Aorta (tissue), 5 donors: Measurements from ENCODE around the gene LRMDA. TPM values are rescaled to one million over a fixed set of nuclear protein-coding genes. Genes with fewer than 3 reads are reported as not detected.

ENCODE experiments used
- ATAC-seq: fragments of 200-7000 bp; cut with Tn5 transposase; one replicate; pipeline ENCODE4 v1.9.1; 2022; ENCODE audit warnings: moderate library complexity; ENCODE audit not compliant: low FRiP score
- DNase-seq, 2 donors: peaks; one replicate each; pipeline ENCODE4 v3.0.0-alpha.2; 2020
- H3K27ac ChIP-seq, 2 donors: one replicate each; pipeline ENCODE4 v1.5.1; 2013; ENCODE audit warnings: low read length in 2 of 2, mild to moderate bottlenecking in 2 of 2, moderate library complexity in 2 of 2, control low read depth in 1 of 2, inconsistent platforms in 1 of 2, low read depth in 1 of 2
- H3K27me3 ChIP-seq, 2 donors: one replicate each; pipeline ENCODE4 v1.6.1; 2013; ENCODE audit warnings: control low read depth in 1 of 2, low read length in 1 of 2, mild to moderate bottlenecking in 1 of 2, moderate library complexity in 1 of 2; ENCODE audit not compliant: insufficient read depth in 2 of 2, control insufficient read depth in 1 of 2
- H3K36me3 ChIP-seq, 2 donors: one replicate each; pipeline ENCODE4 v1.6.1; 2013; ENCODE audit warnings: control low read depth in 1 of 2, low read length in 1 of 2, mild to moderate bottlenecking in 1 of 2; ENCODE audit not compliant: insufficient read depth in 2 of 2, control insufficient read depth in 1 of 2
- H3K4me1 ChIP-seq, 2 donors: one replicate each; pipeline ENCODE4 v1.6.1; 2013; ENCODE audit warnings: low read length in 2 of 2, control low read depth in 1 of 2, mild to moderate bottlenecking in 1 of 2, moderate library complexity in 1 of 2; ENCODE audit not compliant: insufficient read depth in 2 of 2, control insufficient read depth in 1 of 2
- H3K4me3 ChIP-seq, 2 donors: one replicate each; pipeline ENCODE4 v1.5.1; 2013; ENCODE audit warnings: low read length in 2 of 2, control low read depth in 1 of 2, mild to moderate bottlenecking in 1 of 2
- H3K9me3 ChIP-seq: one replicate; pipeline ENCODE4 v1.6.1; 2013; ENCODE audit warnings: mild to moderate bottlenecking, low read length; ENCODE audit not compliant: control insufficient read depth
- WGBS, 2 donors: extraction: QIAGEN DNeasy Blood & Tissue Kit; methylation state at CpG; one replicate each; pipeline ENCODE4 v1.1.7; 2013; 5-methylcytosine and 5-hydroxymethylcytosine counted together
- intact Hi-C, 2 donors: fragments of 100-400 bp; cut with DNase I; formaldehyde crosslinking; loops; one replicate each; pipeline versions ENCODE4 v1.14.2 to v1.15.0; 2022
- polyA plus RNA-seq, 2 donors: library from polyadenylated mRNA; stranded (reverse); fragments of 200-250 nt; gene quantifications; one replicate each; pipeline ENCODE4 v1.2.3, GENCODE V29; 2013
- total RNA-seq, 2 donors: library from RNA; stranded (reverse); fragmentation: NEBNext Ultra II Directional; extraction: Animal tissue kit (Norgen Biotek cat#: 25700); gene quantifications; one replicate each; pipeline ENCODE4 v1.2.1, GENCODE V29; 2021
- donor health status: healthy with polysubstance abuse.
- donor health status: Bipolar disorder and iron deficiency.
- donor health status: DM: no; HTN: no; CAD: no.
- donor health status: DM: no; HTN: no; CAD: no.
- donor health status: DM: yes; HTN: yes; CAD: no.

Gene LRMDA
- total and polyA plus RNA-seq, 4 donors = 7.4 to 25.7 (median 14.7) TPM

GRCh38 chr10:76347832-76348231 is 916.4 kb downstream of the LRMDA start:
- Histone ChIP-seq H3K27me3 (no peaks in the 10 kb centered on the region), H3K4me1 (peaks cover 0 to 2% of the 10 kb centered on the region in 2 donors), H3K4me3 (no peak overlapping the region), H3K27ac (no peak overlapping the region), H3K36me3 (no peaks in the 10 kb centered on the region), H3K9me3 (no peaks in the 10 kb centered on the region)
- 96% methylated on average over 2 of the region's 2 CpGs for WGBS, 2 donors
- ATAC-seq (no peak), DNase-seq (no peak)
- intact Hi-C loops = no loop called here

- peaks cover 0 to 2% of the 10 kb centered on the region in 2 donors for H3K4me1 ChIP-seq
- no peaks in the 10 kb centered on the region for H3K36me3 ChIP-seq
- intact Hi-C loops = no loop called here
- ATAC-seq (no peak), DNase-seq (no peak)
- H3K27me3 ChIP-seq = no peaks in the 10 kb centered on the region
- H3K4me3 ChIP-seq = no peak overlapping the region
- H3K9me3 ChIP-seq = no peaks in the 10 kb centered on the region
- WGBS, 2 donors = 85 to 90% methylated on average over 4 of the region's 4 CpGs
- no peak overlapping the region for H3K27ac ChIP-seq
Measured at GRCh38 chr10:76350583-76350982, 919.2 kb downstream of the LRMDA start.

GRCh38 chr10:76352300-76352699 is 920.9 kb downstream of the LRMDA start:
- H3K27ac ChIP-seq = no peak overlapping the region
- peaks cover 0 to 2% of the 10 kb centered on the region in 2 donors for H3K4me1 ChIP-seq
- H3K27me3 ChIP-seq = no peaks in the 10 kb centered on the region
- WGBS, 2 donors = 95 to 96% methylated on average over 5 of the region's 5 CpGs
- intact Hi-C loops = no loop called here
- no peak for ATAC-seq
- H3K9me3 ChIP-seq = no peaks in the 10 kb centered on the region
- no peak for DNase-seq
- no peaks in the 10 kb centered on the region for H3K36me3 ChIP-seq
- H3K4me3 ChIP-seq = no peak overlapping the region

GRCh38 chr10:76353237-76353851 is 921.9 kb downstream of the LRMDA start:
- no peak for ATAC-seq
- Histone ChIP-seq H3K4me3 (no peak overlapping the region), H3K27ac (no peak overlapping the region), H3K27me3 (no peaks in the 10 kb centered on the region), H3K9me3 (no peaks in the 10 kb centered on the region), H3K36me3 (no peaks in the 10 kb centered on the region), H3K4me1 (peaks cover 0 to 2% of the 10 kb centered on the region in 2 donors)
- intact Hi-C loops = no loop called here
- DNase-seq = no peak
- 52 to 63% methylated on average over 6 of the region's 6 CpGs for WGBS, 2 donors

GRCh38 chr10:76354212-76354738 is 922.9 kb downstream of the LRMDA start:
- DNase-seq (no peak), ATAC-seq (no peak)
- Histone ChIP-seq H3K4me1 (peaks cover 0 to 2% of the 10 kb centered on the region in 2 donors), H3K27ac (no peak overlapping the region), H3K9me3 (no peaks in the 10 kb centered on the region), H3K27me3 (no peaks in the 10 kb centered on the region), H3K36me3 (no peaks in the 10 kb centered on the region), H3K4me3 (no peak overlapping the region)
- 96 to 98% methylated on average over 2 of the region's 2 CpGs for WGBS, 2 donors
- intact Hi-C loops = no loop called here

GRCh38 chr10:76354921-76355320 is 923.5 kb downstream of the LRMDA start:
- intact Hi-C loops = loop anchor here in 1 of 2 donors (5.0 kb wide), 1 partner anchor 177 kb away; no protein-coding TSS in a partner anchor
- 91% methylated on average over 4 of the region's 4 CpGs for WGBS, 2 donors

GRCh38 chr10:76356557-76356956 is 925.1 kb downstream of the LRMDA start:
- H3K36me3 ChIP-seq = no peaks in the 10 kb centered on the region

More at GRCh38 chr10:76354921-76355320, 923.5 kb downstream of the LRMDA start:
- Histone ChIP-seq H3K4me3 (no peak overlapping the region), H3K36me3 (no peaks in the 10 kb centered on the region), H3K27me3 (no peaks in the 10 kb centered on the region), H3K27ac (no peak overlapping the region), H3K9me3 (no peaks in the 10 kb centered on the region), H3K4me1 (peaks cover 0 to 2% of the 10 kb centered on the region in 2 donors)
- DNase-seq (no peak), ATAC-seq (no peak)

GRCh38 chr10:76357726-76358415 is 926.4 kb downstream of the LRMDA start:
- Histone ChIP-seq H3K4me1 (no peaks in the 10 kb centered on the region), H3K4me3 (no peak overlapping the region), H3K27me3 (no peaks in the 10 kb centered on the region), H3K36me3 (no peaks in the 10 kb centered on the region), H3K27ac (no peak overlapping the region), H3K9me3 (no peaks in the 10 kb centered on the region)
- 76 to 79% methylated on average over 8 of the region's 8 CpGs for WGBS, 2 donors
- DNase-seq (no peak), ATAC-seq (no peak)
- intact Hi-C loops = loop anchor here in 1 of 2 donors (5.0 kb wide), 1 partner anchor 174 kb away; no protein-coding TSS in a partner anchor

More at GRCh38 chr10:76356557-76356956, 925.1 kb downstream of the LRMDA start:
- intact Hi-C loops = loop anchor here in 1 of 2 donors (5.0 kb wide), 1 partner anchor 176 kb away; no protein-coding TSS in a partner anchor
- 97 to 98% methylated on average over 4 of the region's 4 CpGs for WGBS, 2 donors
- DNase-seq (no peak), ATAC-seq (no peak)
- H3K4me1 ChIP-seq = peaks cover 0 to 2% of the 10 kb centered on the region in 2 donors
- H3K27ac ChIP-seq = no peak overlapping the region
- H3K9me3 ChIP-seq = no peaks in the 10 kb centered on the region
- no peak overlapping the region for H3K4me3 ChIP-seq
- H3K27me3 ChIP-seq = no peaks in the 10 kb centered on the region
